NCI-H2227 treated with DMSO at 0.1 percent for 48 hours (cell line): ENCODE results near the gene PGP.
"Not testable (repeated sequence)": the region's sequence is repeated elsewhere in the genome, so short reads cannot be mapped to it uniquely, and the experiment has no call there.

ENCODE experiments used
- DNase-seq: peaks from one replicate; lab custom pipeline; 2025; lab: John Stamatoyannopoulos, UW

PGP gene

GRCh38 chr16:2216330-2216729 lies 1.7 kb upstream of the PGP start:
- DNase-seq: no peak

- no peak for DNase-seq
Observed at GRCh38 chr16:2213817-2214718, 572 bp downstream of the PGP start.

DNA sequence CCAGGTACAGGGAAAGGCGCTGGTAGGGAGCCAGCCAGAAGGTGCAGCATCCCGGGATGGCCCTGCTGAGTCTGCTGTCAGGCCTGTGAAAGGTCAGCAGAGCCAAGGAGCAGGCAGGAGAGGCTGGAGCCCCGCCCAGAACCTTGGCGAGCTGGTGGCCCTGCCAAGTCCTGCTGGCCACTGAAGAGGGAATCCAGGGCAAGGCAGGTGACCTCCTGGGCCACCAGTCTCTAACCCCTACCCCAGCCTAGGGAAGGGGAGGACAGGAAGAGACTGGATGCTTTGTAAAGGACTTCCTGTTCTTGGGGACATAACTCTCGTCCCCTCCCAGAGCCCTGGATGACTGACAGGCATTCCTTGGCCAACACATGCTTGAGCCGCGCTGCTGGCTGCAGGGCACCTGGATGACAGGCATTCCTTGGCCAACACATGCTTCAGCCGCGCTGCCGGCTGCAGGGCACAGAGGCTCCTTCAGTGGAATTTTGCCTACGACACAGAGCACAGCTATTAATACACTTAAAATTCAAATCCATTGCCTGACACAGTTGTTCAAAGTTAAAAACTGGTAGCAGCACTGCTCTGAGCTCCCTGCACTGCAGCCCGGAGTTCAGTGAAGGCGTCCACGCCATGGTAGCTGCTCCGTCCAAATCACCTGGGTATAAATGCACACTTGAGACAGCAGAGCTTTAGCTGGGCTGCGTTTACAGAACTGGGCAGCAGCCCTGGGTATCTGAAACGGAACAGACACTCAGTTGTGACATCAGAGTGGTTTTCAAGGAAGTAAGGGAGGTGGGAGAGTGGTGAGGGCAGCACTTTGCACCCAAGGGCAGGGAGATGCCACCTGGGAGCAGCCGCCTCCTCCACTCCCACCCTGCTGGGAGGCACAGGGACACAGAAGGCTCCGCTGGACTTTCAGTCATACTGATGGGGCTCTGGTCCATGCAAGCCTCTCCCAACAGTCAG lies 2.0 kb downstream of the PGP start:
- DNase-seq: no peak

- DNase-seq: no peak
Observed at GRCh38 chr16:2211923-2212347, 2.7 kb downstream of the PGP start.

- no peak for DNase-seq
Observed at GRCh38 chr16:2210386-2211365, 4.0 kb downstream of the PGP start, which contains the start of gene BRICD5. BRICD5 (minus strand) TSS chr16:2210863; CDS start chr16:2210833, 30 bp downstream.

DNA sequence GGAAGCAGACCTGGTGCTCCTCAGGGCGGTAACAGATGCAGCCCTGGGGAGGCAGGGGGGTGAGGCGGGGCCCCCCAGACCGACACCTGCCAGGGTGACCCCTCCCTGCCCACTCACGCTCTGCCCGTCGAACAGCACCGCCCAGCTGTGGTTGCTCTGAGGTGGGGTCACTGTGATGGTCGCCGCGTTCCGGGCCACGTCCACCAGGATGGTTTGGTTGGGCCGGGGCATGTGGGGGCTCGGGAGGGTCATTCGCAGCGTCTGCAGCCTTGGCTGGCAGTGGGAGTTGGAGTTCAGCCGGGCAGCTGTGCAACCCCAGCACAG lies 4.7 kb downstream of the PGP start:
- no peak for DNase-seq

DNA sequence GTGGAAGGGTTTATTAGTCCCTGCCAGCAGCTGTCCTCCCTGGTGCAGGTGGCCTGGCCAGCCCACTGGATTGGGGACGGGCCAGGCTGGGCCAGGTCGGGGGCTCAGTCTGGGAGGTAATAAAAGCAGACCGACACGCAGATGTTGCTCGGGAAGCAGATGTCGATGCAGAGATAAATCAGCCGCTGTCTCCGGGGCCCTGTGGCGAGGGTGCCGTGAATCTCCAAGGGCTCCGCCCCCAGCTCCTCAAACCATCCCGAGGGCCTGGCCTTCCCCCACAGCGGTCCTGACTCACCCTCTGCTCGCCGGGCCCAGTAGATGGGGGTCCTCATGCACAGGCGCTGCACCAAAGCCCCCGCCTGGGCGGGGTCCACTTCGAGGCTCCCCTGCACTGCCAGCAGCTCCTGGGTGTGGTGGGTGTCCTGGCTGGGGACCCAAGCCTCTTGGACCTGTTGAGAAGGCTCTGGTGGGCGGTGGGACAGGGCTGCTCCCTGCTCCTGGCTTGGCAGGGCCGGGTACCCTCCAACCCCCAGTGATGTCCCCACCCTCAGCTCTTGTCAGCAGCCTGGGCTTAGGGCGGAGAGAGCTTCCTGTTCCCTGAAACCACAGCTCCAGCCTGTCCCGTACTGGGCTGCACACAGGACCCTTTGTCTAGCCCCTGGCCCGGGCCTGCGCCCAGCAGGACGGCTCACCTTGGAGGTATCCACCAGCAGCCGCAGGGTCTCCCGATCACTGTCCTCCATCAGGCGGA lies 5.2 kb downstream of the PGP start:
- no peak for DNase-seq

GRCh38 chr16:2208772-2209171 lies 5.9 kb downstream of the PGP start:
- DNase-seq: no peak

DNA sequence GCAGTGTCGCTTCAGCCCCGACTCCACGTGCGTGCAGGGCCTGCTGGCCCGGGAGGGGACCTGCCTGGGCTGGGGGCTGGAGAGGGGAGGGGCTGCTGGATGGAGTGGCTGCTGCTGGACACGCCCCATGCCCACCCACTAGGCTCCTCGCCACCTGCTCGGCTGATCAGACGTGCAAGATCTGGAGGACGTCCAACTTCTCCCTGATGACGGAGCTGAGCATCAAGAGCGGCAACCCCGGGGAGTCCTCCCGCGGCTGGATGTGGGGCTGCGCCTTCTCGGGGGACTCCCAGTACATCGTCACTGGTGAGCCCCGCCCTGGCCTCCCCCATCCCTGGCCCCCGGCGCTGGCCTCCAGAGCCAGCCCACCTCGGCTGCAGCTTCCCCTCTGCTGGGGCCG lies 6.3 kb downstream of the PGP start:
- DNase-seq: no peak

GRCh38 chr16:2207872-2208271 lies 6.8 kb downstream of the PGP start:
- no peak for DNase-seq

GRCh38 chr16:2206780-2207433 lies 7.7 kb downstream of the PGP start:
- no peak for DNase-seq

- DNase-seq: no peak
Observed at GRCh38 chr16:2206420-2206779, 8.2 kb downstream of the PGP start.

GRCh38 chr16:2205967-2206313 lies 8.7 kb downstream of the PGP start:
- no peak for DNase-seq

- peak; percentile 87 for DNase-seq
Observed at GRCh38 chr16:2205104-2205966, 9.3 kb downstream of the PGP start, which contains the start of gene MLST8. MLST8 (plus strand) TSS chr16:2205454; CDS start chr16:2206086, 632 bp downstream.

GRCh38 chr16:2204416-2205103 lies 10.1 kb downstream of the PGP start:
- no peak for DNase-seq

DNA sequence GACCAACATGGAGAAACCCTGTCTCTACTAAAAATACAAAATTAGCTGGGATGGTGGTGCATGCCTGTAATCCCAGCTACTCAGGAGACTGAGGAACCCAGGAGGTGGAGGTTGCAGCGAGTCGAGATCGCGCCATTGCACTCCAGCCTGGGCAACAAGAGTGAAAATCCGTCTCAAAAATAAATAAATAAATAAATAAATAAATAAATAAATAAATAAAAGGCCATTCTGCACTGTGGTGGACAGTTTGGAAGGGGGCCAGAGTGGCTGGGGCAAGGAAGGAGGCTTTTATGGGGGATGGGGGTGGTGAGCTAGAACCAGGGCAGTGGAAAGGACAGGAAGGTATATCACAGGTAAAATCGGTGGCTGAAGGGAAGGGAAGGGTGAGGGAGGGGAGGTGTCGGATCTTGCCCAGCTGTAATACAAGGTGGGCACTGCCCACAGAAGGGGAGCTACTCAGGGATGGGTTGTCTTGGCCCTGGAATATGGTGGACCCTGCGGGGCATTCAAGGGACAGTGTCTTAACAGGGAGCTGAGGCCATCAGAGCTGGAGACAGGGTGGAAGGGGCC lies 11.4 kb downstream of the PGP start:
- DNase-seq: not testable (repeated sequence)

GRCh38 chr16:2200313-2200712 lies 14.3 kb downstream of the PGP start:
- no peak for DNase-seq

DNA sequence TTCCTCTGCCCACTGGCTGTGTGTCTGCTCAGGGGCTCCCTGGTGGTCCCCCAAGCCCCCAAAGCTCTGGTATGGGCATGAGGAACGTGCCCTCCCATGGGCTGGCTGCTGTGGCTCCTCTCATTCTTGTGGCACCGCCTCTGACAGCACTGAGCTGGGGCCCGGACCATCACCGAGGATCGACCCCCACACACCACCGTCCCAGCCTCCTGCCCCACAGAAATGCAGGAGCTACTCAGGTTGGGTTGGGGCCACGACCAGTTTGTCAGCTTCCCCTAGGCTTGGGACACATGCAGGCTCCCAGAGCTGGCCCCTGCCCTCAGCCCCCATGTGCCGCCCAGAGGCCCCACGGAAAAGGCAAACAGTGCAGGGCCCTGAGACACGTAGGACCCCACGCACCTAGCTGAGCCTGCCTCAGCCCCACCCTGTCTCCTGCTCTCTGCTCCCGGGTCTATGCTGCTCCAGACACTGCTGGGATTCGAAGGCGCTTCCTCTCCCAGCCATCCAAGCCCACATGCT lies 15.0 kb downstream of the PGP start:
- no peak for DNase-seq
